Ishikawa (cell line): ENCODE data around the gene PTPRD.

ENCODE experiments used
- CEBPB ChIP-seq: IDR thresholded peaks from 2 replicates; pipeline ENCODE4 v1.6.1; 2012
- CREB1 ChIP-seq: IDR thresholded peaks from 2 replicates; pipeline ENCODE4 v1.6.1; 2012; ENCODE audit warnings: low read depth
- EGR1 ChIP-seq: IDR thresholded peaks from 2 replicates; pipeline ENCODE4 v1.6.1; 2012
- EP300 ChIP-seq: IDR thresholded peaks from 2 replicates; pipeline ENCODE4 v1.6.1; 2012; ENCODE audit warnings: borderline replicate concordance
- FOXM1 ChIP-seq: IDR thresholded peaks from 2 replicates; pipeline ENCODE4 v1.6.1; 2012; ENCODE audit warnings: low read depth, borderline replicate concordance
- NFIC ChIP-seq: IDR thresholded peaks from 2 replicates; pipeline ENCODE4 v1.6.1; 2012
- RAD21 ChIP-seq: IDR thresholded peaks from 2 replicates; pipeline ENCODE4 v1.6.1; 2012; ENCODE audit warnings: low read depth
- TAF1 ChIP-seq: IDR thresholded peaks from 2 replicates; pipeline ENCODE4 v1.6.1; 2012; ENCODE audit warnings: low read depth, mild to moderate bottlenecking
- TCF12 ChIP-seq: IDR thresholded peaks from 2 replicates; pipeline ENCODE4 v1.6.1; 2012; ENCODE audit warnings: low read depth
- TEAD4 ChIP-seq: IDR thresholded peaks from 2 replicates; pipeline ENCODE4 v1.6.1; 2012
- USF1 ChIP-seq: IDR thresholded peaks from 2 replicates; pipeline ENCODE4 v1.6.1; 2012
- YY1 ChIP-seq: IDR thresholded peaks from 2 replicates; pipeline ENCODE4 v1.6.1; 2012; ENCODE audit warnings: low read depth
- ZBTB7A ChIP-seq: IDR thresholded peaks from 2 replicates; pipeline ENCODE4 v1.6.1; 2012; ENCODE audit warnings: low read depth
- TF ChIP-seq, protein P1 (sequence below): IDR thresholded peaks from 2 replicates; pipeline ENCODE4 v1.6.1; 2012
- TF ChIP-seq, protein P2 (sequence below): IDR thresholded peaks from 2 replicates; pipeline ENCODE4 v1.6.1; 2012; ENCODE audit warnings: low read depth, mild to moderate bottlenecking

PTPRD gene

GRCh38 chr9:8448226-8448625 is 2164.6 kb downstream of the PTPRD start:
- no peak for TF ChIP-seq USF1
- no peak for TF ChIP-seq TAF1
- TF ChIP-seq, protein P1, sequence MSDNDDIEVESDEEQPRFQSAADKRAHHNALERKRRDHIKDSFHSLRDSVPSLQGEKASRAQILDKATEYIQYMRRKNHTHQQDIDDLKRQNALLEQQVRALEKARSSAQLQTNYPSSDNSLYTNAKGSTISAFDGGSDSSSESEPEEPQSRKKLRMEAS = no peak

GRCh38 chr9:8447601-8448000 is 2165.2 kb downstream of the PTPRD start:
- TF ChIP-seq TEAD4 (no peak), NFIC (no peak), FOXM1 (no peak), YY1 (no peak), EGR1 (no peak), RAD21 (no peak), CEBPB (no peak), USF1 (no peak), TAF1 (no peak), CREB1 (no peak), ZBTB7A (no peak), TCF12 (no peak), EP300 (no peak)
- TF ChIP-seq, protein P2, sequence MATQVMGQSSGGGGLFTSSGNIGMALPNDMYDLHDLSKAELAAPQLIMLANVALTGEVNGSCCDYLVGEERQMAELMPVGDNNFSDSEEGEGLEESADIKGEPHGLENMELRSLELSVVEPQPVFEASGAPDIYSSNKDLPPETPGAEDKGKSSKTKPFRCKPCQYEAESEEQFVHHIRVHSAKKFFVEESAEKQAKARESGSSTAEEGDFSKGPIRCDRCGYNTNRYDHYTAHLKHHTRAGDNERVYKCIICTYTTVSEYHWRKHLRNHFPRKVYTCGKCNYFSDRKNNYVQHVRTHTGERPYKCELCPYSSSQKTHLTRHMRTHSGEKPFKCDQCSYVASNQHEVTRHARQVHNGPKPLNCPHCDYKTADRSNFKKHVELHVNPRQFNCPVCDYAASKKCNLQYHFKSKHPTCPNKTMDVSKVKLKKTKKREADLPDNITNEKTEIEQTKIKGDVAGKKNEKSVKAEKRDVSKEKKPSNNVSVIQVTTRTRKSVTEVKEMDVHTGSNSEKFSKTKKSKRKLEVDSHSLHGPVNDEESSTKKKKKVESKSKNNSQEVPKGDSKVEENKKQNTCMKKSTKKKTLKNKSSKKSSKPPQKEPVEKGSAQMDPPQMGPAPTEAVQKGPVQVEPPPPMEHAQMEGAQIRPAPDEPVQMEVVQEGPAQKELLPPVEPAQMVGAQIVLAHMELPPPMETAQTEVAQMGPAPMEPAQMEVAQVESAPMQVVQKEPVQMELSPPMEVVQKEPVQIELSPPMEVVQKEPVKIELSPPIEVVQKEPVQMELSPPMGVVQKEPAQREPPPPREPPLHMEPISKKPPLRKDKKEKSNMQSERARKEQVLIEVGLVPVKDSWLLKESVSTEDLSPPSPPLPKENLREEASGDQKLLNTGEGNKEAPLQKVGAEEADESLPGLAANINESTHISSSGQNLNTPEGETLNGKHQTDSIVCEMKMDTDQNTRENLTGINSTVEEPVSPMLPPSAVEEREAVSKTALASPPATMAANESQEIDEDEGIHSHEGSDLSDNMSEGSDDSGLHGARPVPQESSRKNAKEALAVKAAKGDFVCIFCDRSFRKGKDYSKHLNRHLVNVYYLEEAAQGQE = no peak
- TF ChIP-seq, protein P1 = no peak

- TF ChIP-seq USF1 = no peak
- TF ChIP-seq YY1 = no peak
- no peak for TF ChIP-seq EP300
- no peak for TF ChIP-seq ZBTB7A
- no peak for TF ChIP-seq TEAD4
- TF ChIP-seq, protein P1 = no peak
- TF ChIP-seq, protein P2 = no peak
- TF ChIP-seq NFIC = no peak
- no peak for TF ChIP-seq CREB1
Observed at GRCh38 chr9:8437876-8438275, 2174.9 kb downstream of the PTPRD start.

DNA sequence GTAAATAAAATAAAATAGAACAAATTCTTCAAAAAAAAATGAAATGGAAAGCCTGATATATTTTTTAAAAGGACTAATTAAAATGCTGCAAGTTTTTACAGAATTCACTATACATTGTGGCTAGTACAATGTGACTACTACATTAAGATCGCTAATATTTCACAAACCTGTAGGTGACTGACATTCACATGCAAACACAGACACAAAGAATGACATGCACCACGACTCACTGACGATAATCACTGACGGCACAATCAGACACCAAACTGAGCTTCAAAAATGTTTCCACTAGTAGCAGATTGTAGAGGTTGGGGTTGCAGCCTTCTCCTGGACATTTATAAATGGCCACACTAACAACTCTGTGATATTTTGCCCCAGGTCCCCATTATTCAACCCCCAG is 2175.5 kb downstream of the PTPRD start:
- TF ChIP-seq EP300 (no peak), NFIC (no peak), YY1 (no peak), EGR1 (no peak), CREB1 (no peak), TAF1 (no peak), USF1 (no peak), CEBPB (no peak)
- TF ChIP-seq, protein P1 = no peak

DNA sequence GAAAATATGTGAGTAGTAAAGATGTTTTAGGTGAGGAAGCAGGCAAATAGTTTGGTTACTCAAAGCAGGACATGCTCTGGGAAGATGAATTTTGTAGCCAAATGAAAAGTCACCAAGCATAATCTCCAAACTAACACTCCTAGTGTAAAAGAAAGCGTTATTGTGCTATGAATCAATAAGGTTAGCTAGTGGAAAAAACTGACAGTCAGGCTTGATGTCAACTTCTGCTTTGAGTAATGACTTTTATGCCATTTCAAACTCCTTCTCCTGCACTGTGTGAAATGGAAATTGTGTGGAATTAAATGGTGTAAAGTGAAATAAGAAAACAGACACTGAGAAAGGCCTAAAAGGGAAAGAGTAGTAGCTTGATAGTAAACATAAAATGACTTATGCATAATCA is 2176.0 kb downstream of the PTPRD start:
- TF ChIP-seq CREB1 (no peak), FOXM1 (no peak), EP300 (no peak), ZBTB7A (no peak), NFIC (no peak), RAD21 (no peak), TAF1 (no peak), TEAD4 (no peak), CEBPB (no peak), TCF12 (no peak), YY1 (no peak), USF1 (no peak), EGR1 (no peak)
- TF ChIP-seq, protein P2 = no peak
- TF ChIP-seq, protein P1 = no peak
